Neural crest cell (in vitro differentiated cells): ENCODE measurements around the gene CSH2. TPM values are rescaled to one million over a fixed set of nuclear protein-coding genes. Genes with fewer than 3 reads are reported as not detected.
"Not testable (repeated sequence)": the region's sequence is repeated elsewhere in the genome, so short reads cannot be mapped to it uniquely, and the experiment has no call there.

Experiments used
- DNase-seq: peaks from one replicate; pipeline ENCODE4 v3.0.0; 2021; ENCODE audit warnings: low read depth, mixed read lengths, low spot score
- H3K27ac Mint-ChIP-seq: one replicate; pipeline ENCODE4 v1.8.0; 2021; ENCODE audit warnings: mild to moderate bottlenecking, mixed read lengths; ENCODE audit not compliant: unreplicated experiment
- H3K27me3 Mint-ChIP-seq: 2 replicates; pipeline ENCODE4 v1.8.0; 2021; ENCODE audit warnings: low read depth, mild to moderate bottlenecking, mixed read lengths
- H3K36me3 Mint-ChIP-seq: 2 replicates; pipeline ENCODE4 v1.8.0; 2021; ENCODE audit warnings: low read depth, mild to moderate bottlenecking, mixed read lengths
- H3K4me1 Mint-ChIP-seq: 2 replicates; pipeline ENCODE4 v1.8.0; 2021; ENCODE audit warnings: mixed read lengths
- H3K4me3 Mint-ChIP-seq: one replicate; pipeline ENCODE4 v1.8.0; 2021; ENCODE audit warnings: mild to moderate bottlenecking, mixed read lengths
- H3K9me3 Mint-ChIP-seq: 2 replicates; pipeline ENCODE4 v1.8.0; 2021; ENCODE audit warnings: mixed read lengths
- total RNA-seq: library from RNA; stranded (reverse); gene quantifications from 2 replicates; pipeline ENCODE4 v1.2.1, GENCODE V29; 2021
- TF ChIP-seq, protein P1 (sequence below): fragments of 200-600 bp; sonication (generic); conservative IDR thresholded peaks from 2 replicates; pipeline ENCODE4 v1.5.0; 2021; ENCODE audit warnings: antibody characterized with exemption, mild to moderate bottlenecking

The CSH2 gene
- total RNA-seq, 1 donor from 2014 or later: not detected

DNA sequence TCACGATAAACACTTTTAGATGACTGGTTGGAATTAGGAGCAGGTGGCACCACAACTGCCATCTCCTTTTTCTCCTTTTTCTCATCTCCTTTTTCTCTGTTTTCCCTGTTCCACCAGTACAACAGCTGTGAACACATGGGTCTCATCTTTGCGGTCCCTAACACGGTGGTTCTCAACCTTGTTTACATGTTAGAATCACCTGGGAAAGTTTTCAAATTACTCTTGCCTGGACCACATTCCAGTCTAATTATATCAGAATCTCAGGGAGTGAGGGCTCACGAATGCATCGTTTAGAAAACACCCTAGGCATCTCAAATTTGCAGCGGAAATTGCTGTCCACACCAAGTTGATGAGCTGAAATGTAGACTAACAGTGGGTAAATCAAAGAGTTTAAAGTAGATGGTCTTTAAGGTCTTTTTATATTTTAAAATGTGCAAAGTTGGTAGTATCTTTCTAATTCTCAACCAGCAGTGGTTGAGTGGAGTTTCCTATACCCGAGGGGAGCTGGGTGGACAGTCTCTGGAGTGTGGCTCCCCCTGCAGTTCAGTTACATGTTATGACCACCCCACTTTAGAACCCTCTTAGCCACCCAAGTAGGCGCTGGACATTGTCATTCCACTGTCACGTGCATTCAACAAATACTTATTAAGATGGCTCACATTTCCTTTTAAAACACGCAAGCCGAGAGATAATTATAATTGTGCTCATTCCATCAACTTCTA, 19.0 kb upstream of the CSH2 start:
- TF ChIP-seq, protein P1, sequence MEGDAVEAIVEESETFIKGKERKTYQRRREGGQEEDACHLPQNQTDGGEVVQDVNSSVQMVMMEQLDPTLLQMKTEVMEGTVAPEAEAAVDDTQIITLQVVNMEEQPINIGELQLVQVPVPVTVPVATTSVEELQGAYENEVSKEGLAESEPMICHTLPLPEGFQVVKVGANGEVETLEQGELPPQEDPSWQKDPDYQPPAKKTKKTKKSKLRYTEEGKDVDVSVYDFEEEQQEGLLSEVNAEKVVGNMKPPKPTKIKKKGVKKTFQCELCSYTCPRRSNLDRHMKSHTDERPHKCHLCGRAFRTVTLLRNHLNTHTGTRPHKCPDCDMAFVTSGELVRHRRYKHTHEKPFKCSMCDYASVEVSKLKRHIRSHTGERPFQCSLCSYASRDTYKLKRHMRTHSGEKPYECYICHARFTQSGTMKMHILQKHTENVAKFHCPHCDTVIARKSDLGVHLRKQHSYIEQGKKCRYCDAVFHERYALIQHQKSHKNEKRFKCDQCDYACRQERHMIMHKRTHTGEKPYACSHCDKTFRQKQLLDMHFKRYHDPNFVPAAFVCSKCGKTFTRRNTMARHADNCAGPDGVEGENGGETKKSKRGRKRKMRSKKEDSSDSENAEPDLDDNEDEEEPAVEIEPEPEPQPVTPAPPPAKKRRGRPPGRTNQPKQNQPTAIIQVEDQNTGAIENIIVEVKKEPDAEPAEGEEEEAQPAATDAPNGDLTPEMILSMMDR: peak; percentile 50
- H3K27me3 Mint-ChIP-seq, H3K4me1 Mint-ChIP-seq, H3K4me3 Mint-ChIP-seq, H3K27ac Mint-ChIP-seq, H3K9me3 Mint-ChIP-seq, H3K36me3 Mint-ChIP-seq: not testable (repeated sequence)
- peak; percentile 14 for DNase-seq

DNA sequence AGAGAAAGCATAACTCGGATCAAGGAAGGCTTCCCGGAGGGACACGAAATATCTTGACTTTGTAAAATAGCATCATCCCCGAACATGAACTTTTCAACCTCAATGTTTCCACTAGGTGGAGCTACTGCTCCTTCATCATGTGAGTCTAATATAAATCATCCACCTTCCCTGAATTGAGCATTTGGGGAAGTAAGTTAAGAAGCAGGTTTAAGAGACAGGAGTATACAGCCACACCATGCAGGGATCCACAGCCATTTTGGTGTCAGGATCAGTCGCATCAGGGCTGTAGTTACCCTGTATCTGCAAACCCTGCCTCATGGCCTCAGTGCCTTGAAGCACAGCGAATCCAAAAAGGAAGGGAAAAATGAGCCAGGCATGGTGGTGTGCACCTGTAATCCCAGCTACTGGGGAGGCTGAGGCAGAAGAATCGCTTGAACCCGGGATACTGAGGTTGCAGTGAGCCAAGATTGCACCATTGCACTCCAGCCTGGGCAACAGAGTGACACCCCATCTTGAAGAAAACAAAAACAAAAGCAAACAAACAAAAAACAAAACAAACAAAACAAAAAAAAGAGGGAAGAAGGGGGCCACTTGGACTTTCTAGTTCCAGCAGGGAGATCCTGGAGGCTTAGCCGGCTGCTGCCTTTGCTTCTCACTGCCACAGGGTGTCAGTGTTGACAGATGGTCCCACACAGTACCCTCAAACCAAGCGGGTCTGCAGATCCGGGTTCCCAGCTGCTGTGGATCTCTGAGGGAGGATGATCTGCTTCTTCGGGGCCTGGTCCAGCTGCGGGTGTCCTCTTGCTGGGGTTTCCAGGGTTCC, 15.8 kb upstream of the CSH2 start:
- H3K27ac Mint-ChIP-seq, H3K36me3 Mint-ChIP-seq, H3K4me3 Mint-ChIP-seq, H3K27me3 Mint-ChIP-seq, H3K9me3 Mint-ChIP-seq, H3K4me1 Mint-ChIP-seq: not testable (repeated sequence)
- DNase-seq: peak; percentile 32
- TF ChIP-seq, protein P1: peak; percentile 60

DNA sequence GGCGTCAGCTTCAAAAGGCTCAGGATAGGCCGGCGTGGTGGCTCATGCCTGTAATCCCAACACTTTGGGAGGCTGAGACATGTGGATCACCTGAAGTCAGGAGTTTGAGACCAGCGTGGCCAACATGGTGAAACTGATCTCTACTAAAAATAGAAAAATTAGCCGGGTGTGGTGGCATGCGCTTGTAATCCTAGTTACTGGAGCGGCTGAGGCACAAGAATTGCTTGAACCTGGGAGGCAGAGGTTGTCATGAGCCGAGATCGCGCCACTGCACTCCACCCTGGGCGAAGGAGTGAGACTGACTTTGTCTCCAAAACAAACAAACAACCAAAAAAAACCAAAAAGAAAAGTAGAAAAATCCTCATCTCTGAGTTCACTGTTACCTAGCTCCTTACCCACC, 11.6 kb upstream of the CSH2 start:
- H3K4me1 Mint-ChIP-seq, H3K36me3 Mint-ChIP-seq, H3K9me3 Mint-ChIP-seq, H3K27me3 Mint-ChIP-seq, H3K27ac Mint-ChIP-seq, H3K4me3 Mint-ChIP-seq, DNase-seq: not testable (repeated sequence)

DNA sequence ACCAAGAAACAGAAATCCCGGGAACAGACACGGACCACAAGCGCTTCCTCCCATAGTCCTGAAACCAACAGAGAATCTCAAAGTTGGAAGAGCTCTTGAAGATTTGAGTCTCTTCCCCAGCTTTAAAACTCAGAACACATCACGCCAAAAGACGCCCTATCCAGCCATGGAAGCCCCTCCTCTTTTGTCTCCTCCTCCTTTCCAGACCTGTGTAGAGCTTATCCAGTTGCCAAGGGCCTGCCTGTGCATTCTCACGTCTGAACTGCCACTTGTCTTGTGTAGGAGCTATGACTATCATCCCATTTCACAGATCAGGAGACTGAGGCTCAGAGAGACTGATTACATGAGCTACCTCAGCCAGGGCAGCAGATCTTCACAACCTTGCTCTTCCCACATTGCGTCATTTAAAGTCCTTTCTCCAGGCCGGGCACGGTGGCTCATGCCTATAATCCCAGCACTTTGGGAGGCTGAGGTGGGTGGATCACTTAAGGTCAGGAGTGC, 9.2 kb upstream of the CSH2 start:
- not testable (repeated sequence) for H3K9me3 Mint-ChIP-seq, H3K27ac Mint-ChIP-seq, H3K36me3 Mint-ChIP-seq, H3K4me3 Mint-ChIP-seq, H3K4me1 Mint-ChIP-seq, DNase-seq
- peaks cover 13% of the 10 kb centered on the region for H3K27me3 Mint-ChIP-seq

DNA sequence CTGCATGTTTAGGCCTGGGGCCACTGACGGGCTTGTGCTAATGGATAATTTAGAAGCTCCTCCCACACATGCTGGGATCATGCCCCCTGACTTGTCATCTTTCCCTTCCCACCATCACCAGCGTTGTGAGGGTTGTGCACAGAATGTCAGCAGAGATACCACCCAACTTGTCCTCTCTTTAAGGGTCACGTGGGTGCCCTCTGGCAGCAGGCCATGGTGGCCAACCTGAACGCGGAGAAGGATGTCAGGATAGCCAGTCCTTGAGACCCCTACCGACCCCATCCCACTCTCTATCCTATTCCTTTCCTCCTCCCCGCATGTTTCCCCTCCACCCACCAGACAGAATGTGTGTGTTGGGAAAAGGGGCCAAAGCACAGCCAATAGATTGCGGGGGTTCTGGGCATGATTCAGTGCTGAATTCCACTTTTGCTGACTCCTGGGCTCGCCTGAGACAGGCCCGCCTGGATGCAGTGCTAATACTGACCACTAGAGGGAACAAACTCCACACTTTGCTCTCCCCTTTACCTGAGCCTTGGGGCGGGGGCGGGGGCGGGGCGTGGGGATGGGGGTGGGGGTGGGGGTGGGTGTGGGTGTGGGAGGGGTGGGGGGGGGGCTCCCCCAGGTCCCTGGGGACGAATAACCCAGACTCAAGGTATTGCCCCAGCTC, 8.6 kb upstream of the CSH2 start, which contains the start of gene GH2:
GH2 (minus strand) TSS at position 10 of the 667 bp plus-strand sequence. CDS start 143 bp downstream, outside the sequence.
- no peak within 1 kb of the TSS for H3K4me3 Mint-ChIP-seq
- peaks cover 13% of the 10 kb centered on the region for H3K27me3 Mint-ChIP-seq
- DNase-seq: peak; percentile 69
- peaks cover 2% of the 10 kb centered on the region for H3K4me1 Mint-ChIP-seq
- H3K36me3 Mint-ChIP-seq: no peaks in the 10 kb centered on the region
- TF ChIP-seq, protein P1: peak; percentile 62
- H3K9me3 Mint-ChIP-seq: no peaks in the 10 kb centered on the region
- no peak within 1 kb of the TSS for H3K27ac Mint-ChIP-seq

GRCh38 chr17:63881337-63881736, 7.9 kb upstream of the CSH2 start:
- H3K27ac Mint-ChIP-seq, DNase-seq, H3K9me3 Mint-ChIP-seq, H3K4me1 Mint-ChIP-seq, H3K36me3 Mint-ChIP-seq, H3K4me3 Mint-ChIP-seq: not testable (repeated sequence)
- H3K27me3 Mint-ChIP-seq: peaks cover 13% of the 10 kb centered on the region
